SK-MEL-5 (cell line): ENCODE measurements around the gene FBLL1. TPM values are rescaled to one million over a fixed set of nuclear protein-coding genes. Genes with fewer than 3 reads are reported as not detected.

Experiments
- DNase-seq: peaks from one replicate; pipeline ENCODE4 v3.0.0-alpha.2; 2016; ENCODE audit warnings: low read depth, low spot score
- in situ Hi-C: cut with HindIII; loops from 2 replicates; pipeline ENCODE4 v1.10.0; 2016; ENCODE audit warnings: low sequenced_read_pairs, high pct_unique_total_duplicates, low pct_unique_long_range_greater_than_20kb
- polyA plus RNA-seq, 2 experiments: library from polyadenylated mRNA; depleted of rRNA; stranded (reverse); fragments of >200 nt; gene quantifications; 2 replicates each; pipeline ENCODE4 v1.2.3, GENCODE V29; 2015
- total RNA-seq: library from RNA; depleted of rRNA; stranded (reverse); fragments of >200 nt; shearing (Covaris generic); gene quantifications from 2 replicates; pipeline ENCODE4 v1.2.3, GENCODE V29; 2014; rRNA removed

FBLL1 gene
- 0.80 and 0.95 TPM in 2 replicates for total RNA-seq
- 0.94 and 1.0 TPM in 2 replicates for polyA plus RNA-seq (2015; cell fraction: cytosol; rRNA removed)
- 1.8 and 2.3 TPM in 2 replicates for polyA plus RNA-seq (2015; cell fraction: nucleus; rRNA removed)

- no peak for DNase-seq
- in situ Hi-C loops: no loop called here
Observed at GRCh38 chr5:168528521-168529373, at the start of gene FBLL1. TSS of gene FBLL1 (plus strand) at chr5:168529305. CDS start at chr5:168529505, 200 bp downstream.

- DNase-seq: no peak
- in situ Hi-C loops: no loop called here
Observed at GRCh38 chr5:168480601-168481000, 48.5 kb upstream of the FBLL1 start.

- DNase-seq: no peak
- in situ Hi-C loops: no loop called here
Observed at GRCh38 chr5:168481330-168481788, 47.7 kb upstream of the FBLL1 start.

GRCh38 chr5:168482361-168482760, 46.7 kb upstream of the FBLL1 start:
- in situ Hi-C loops: no loop called here
- DNase-seq: no peak

GRCh38 chr5:168486136-168486879, 42.8 kb upstream of the FBLL1 start, which contains the start of gene RARS1:
TSS of gene RARS1 (plus strand) at chr5:168486471. CDS start at chr5:168486499, 28 bp downstream.
- in situ Hi-C loops: no loop called here

GRCh38 chr5:168489059-168489458, 40.0 kb upstream of the FBLL1 start:
- DNase-seq: no peak
- in situ Hi-C loops: no loop called here

More at GRCh38 chr5:168486136-168486879, 42.8 kb upstream of the FBLL1 start, which contains the start of gene RARS1:
- peak; percentile 92 for DNase-seq

- in situ Hi-C loops: no loop called here
- DNase-seq: no peak
Observed at GRCh38 chr5:168494057-168494555, 35.0 kb upstream of the FBLL1 start.

- in situ Hi-C loops: no loop called here
Observed at GRCh38 chr5:168502563-168503237, 26.4 kb upstream of the FBLL1 start.

GRCh38 chr5:168513861-168514428, 15.2 kb upstream of the FBLL1 start:
- no peak for DNase-seq
- in situ Hi-C loops: no loop called here

More at GRCh38 chr5:168502563-168503237, 26.4 kb upstream of the FBLL1 start:
- no peak for DNase-seq

- in situ Hi-C loops: no loop called here
Observed at GRCh38 chr5:168525856-168526255, 3.2 kb upstream of the FBLL1 start.

GRCh38 chr5:168527756-168528295, 1.3 kb upstream of the FBLL1 start:
- in situ Hi-C loops: no loop called here
- no peak for DNase-seq

More at GRCh38 chr5:168525856-168526255, 3.2 kb upstream of the FBLL1 start:
- DNase-seq: no peak

GRCh38 chr5:168529374-168530234, 499 bp downstream of the FBLL1 start:
- no peak for DNase-seq
- in situ Hi-C loops: no loop called here

GRCh38 chr5:168530621-168531150, 1.6 kb downstream of the FBLL1 start:
- in situ Hi-C loops: no loop called here
- no peak for DNase-seq

GRCh38 chr5:168531191-168531590, 2.1 kb downstream of the FBLL1 start:
- in situ Hi-C loops: no loop called here
- no peak for DNase-seq

GRCh38 chr5:168531987-168532864, 3.1 kb downstream of the FBLL1 start:
- in situ Hi-C loops: no loop called here
- no peak for DNase-seq
